HG03103 (cell line): ENCODE data around the gene ARHGAP1.

Source experiments
- ATAC-seq: cut with Tn5 transposase; IDR thresholded peaks from one replicate; pipeline ENCODE4 v1.9.1; 2021; ENCODE audit warnings: low read depth; ENCODE audit not compliant: unreplicated experiment

ARHGAP1 gene

DNA sequence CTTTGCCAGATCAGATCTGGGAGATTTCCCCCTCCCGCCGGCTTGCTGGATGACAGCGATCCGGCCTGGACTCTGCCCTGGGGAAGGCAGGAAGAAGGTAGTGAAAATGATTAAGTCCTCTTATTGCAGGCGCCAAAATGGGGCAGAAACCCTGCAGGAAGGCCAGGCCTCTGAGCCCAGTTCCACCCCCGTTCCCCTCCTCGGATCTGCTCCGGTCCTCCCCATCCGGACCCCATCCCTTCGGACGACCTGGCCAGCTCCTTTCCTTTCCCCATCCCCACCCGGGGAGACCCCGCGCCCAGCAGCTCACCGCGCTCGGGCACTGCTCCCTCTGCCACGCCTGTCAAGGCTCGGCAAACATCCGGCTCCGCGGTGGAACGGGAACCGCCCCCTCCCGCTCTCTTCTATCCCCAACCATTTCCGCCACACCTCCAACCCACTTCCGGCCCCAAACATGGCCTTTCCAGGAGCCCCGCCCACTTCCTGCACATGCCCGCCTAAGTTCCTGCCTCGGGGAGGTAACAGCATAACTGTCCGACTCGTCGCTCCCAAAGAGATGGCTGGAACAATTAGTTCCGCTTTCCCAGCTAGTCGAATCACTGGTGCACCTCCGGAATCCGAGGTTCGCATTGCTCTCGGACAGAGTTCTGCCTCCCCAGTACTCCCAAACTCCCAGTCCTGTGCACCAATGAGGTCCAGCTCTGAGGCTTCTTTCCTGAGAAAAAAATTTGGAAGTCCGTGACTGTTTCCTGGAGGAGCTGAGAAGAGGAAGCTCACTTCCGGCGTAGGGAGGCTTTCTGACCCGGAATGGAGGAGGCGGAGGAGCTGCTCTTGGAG is at the start of gene ARHGAP1, which contains the start of gene ZNF408:
TSS of gene ARHGAP1 (minus strand) at position 379 of the 837 bp plus-strand sequence. CDS start 4,512 bp downstream, outside the sequence.
TSS of gene ZNF408 (plus strand) at position 791 of the 837 bp plus-strand sequence. CDS start at position 808, 17 bp downstream.
- ATAC-seq, result peak; percentile 73

DNA sequence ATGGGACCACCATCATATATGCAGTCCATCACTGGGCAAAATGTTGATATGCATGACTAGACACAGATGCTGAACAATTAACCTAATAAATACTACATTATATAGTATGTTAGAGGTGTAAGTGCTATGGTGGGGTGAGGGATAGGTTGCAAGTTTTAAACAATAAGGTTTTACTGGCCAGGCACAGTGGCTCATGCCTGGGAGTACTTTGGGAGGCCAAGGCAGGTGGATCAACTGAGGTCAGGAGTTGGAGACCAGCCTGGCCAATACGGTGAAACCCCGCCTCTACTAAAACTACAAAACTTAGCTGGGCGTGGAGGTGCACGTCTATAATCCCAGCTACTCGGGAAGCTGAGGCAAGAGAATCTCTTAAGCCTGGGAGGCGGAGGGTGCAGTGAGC is 46.7 kb upstream of the ARHGAP1 start:
- ATAC-seq, result no peak

DNA sequence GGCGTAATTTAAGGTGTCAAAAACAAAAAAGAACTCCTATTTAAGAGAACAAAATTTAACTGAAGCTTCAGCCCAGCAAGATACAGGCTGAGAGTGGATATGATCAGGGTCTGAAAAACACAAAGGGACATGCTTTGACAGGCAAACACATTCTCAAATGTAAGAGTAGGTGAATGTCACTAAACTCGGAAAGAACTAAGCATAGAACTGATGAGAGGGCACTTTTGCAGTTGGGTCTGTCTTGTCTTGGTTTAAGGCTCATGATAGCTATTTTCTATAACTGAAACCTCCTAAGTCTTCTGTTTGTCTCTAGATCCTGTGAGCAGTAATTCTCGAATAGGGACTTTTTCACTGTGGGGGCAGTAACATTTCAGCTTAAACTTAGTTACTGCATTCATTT is 45.6 kb upstream of the ARHGAP1 start:
- no peak for ATAC-seq

DNA sequence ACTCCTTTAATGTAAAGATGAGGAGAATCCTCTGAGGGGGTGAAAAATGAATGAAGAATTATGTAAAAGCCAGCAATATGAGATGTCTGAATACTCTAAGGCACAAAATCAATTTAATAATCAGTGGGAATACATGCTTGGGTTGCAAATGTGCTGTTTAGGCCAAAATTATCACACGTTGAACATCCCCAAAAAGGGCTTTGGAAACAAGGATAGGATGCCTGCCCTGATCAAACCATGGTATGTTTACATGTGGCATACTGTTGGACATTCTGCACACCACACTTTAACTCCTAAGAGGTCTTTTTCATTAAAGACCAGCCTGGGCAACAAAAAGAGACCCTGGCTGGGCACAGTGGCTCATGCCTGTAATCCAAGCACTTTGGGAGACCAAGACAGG is 44.9 kb upstream of the ARHGAP1 start:
- no peak for ATAC-seq

DNA sequence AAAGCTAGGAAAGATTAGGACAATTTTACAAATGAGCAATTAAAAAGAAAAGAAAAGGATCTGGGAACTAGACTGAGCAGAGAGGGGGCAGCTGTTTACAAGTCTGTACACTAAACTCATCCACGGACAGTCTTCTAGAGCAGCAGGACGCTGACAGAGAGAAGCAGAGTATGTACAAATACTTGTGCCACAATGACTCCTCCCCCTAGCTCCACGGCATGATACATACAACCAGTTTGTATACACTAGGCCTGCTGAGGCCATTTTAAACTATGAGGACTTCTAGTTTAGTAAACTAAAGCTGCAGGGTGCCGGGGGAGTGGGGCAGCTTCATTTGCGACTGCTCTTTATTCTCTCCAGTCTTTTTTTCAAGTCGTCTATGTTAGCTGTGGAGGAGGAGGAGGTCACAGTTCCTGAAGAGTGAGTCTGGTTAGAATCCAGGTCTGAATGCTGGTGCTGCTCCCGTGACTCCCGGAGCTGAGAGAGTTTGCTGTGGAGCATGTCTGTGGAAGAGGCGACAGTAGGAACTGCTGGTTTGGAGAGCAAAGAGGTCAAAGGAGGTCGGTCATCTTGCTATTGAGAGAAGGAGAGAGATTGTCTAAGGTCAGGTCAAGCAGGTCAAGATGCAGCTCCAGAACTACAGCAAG is 43.4 kb upstream of the ARHGAP1 start:
- no peak for ATAC-seq

DNA sequence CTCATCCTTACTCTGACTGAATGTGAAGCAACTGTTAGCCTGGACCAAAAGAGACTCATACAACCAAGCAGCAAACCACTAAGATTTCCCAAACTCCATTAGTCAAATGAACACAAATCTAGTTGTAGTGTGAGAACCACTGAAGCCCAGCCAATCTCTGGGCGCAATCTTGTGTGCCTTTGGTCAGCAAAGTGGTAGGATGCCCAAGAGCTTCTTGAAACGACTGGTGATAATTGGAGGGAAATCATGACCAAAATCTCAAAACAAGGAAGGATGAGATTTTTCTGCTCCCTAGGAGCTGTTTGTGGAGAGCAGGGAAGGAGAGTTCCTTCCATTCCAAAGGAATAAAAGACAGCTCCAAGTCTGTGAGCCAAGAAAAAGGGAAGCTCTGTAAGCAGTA is 42.6 kb upstream of the ARHGAP1 start:
- no peak for ATAC-seq

DNA sequence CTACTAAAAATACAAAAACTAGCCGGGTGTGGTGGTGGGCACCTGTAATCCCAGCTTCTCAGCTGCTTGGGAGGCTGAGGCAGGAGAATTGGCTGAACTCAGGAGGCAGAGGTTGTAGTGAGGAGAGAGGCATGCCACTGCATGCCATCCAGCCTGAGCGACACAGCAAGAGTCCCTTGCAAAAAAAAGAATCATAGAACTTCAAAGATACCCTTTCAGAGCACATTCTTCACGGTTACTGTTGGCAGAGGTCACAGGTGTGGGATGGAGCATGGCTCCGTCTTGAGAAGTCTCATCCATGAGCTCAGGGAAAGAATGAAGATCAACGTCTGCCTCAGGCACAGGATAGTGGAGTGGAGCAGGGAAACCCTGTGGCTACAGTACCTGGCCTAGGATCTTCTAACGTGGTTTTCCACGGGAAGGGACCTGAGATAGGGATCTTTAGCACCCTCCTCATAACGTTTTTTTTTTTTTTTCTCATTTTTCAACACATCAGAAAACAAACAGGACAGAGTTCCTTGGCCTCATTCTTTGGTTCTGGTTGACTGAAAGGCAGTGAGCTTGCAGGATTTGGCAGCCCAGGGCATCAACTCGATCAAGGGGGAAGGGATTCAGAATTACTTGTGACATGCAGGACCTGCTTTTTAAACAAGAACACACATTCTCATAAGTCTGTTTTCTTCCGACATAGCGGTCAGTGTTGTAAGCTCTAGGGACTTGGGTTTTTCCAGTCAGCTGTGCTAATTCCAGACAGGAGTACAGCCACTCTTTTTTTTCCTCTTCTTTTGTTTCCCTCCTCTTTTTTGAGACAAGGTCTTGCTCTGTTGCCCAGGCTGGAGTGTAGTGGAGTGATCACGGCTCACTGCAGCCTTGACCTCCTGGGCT is 41.4 kb upstream of the ARHGAP1 start:
- ATAC-seq, result no peak

DNA sequence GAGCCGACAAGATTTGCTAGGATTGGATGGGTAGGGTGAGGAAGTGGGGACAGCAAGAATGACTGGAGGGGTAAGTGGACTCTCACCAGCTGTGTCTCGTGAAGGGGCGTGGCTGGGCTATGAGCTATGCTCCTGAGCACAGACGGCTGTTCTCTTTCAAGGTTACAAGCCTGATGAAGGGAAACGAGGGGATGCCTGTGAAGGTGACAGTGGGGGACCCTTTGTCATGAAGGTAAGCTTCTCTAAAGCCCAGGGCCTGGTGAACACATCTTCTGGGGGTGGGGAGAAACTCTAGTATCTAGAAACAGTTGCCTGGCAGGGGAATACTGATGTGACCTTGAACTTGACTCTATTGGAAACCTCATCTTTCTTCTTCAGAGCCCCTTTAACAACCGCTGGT is 38.5 kb upstream of the ARHGAP1 start:
- no peak for ATAC-seq

DNA sequence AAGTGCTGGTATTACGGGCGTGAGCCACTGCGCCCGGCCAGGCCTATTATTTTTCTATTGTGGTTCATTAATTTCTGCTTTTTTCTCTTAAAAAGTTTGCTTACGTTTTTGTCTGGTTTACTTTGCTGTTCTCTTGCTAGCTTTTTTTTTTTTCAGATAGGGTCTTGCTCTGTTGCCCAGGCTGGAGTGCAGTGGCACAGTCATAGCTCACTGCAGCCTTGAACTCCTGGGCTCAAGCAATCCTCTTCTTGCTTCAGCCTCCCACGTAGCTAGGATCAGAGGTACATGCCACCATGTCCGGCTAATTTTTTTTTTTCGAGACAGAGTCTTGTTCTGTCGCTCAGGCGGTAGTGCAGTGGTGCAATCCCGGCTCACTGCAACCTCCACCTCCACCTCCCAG is 37.3 kb upstream of the ARHGAP1 start:
- no peak for ATAC-seq

DNA sequence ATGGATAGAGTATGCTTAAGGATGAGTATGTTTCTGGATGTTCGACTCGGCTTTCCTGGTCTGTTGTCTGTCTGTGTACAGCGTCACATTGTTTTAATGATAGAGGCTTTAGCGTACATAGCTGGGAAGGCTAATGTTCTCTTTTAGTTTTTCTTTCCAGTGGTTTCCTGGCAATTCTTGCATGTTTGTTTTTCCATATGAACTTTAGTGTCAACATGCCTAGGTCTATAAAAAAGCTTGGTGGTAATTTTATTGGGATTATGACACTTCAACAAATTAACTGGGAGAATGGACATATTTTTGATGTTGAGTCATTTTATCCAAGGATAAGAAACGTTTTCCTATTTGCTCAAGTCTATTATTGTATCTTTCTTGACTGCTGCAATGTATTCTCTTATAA is 36.2 kb upstream of the ARHGAP1 start:
- ATAC-seq, result no peak

DNA sequence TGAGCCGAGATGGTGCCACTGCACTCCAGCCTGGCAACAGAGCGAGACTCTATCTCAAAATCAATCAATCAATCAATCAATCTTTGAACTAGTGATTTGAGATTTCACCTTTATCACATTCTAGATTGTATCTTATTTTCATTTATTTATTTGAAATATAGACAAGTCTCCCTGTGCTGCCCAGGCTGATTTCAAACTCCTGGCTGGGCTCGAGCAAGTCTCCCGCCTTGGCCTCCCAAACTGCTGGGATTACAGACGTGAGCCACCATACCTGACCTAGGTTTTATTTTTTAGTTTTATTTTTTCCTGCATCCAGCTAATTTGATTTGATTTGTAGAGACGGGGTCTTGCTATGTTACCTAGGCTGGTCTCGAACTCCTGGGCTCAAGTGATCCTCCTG is 35.7 kb upstream of the ARHGAP1 start:
- ATAC-seq, result no peak

DNA sequence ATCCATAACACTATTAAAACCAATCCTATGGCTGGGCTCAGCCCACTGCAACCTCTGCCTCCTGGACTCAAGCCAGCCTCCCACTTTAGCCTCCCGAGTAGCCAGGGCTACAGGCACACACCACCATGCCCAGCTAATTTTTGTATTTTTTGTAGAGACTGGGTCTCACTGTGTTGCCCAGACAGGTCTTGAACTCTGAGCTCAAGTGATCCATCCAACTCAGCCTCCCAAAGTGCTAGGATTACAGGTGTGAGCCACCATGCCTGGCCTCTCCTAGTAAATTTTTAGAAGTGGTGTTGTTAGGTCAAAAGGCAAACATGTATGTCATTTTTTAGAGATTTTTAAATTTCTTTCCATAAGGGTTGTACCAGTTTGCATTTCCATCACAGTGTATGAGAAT is 32.8 kb upstream of the ARHGAP1 start:
- ATAC-seq, result no peak

DNA sequence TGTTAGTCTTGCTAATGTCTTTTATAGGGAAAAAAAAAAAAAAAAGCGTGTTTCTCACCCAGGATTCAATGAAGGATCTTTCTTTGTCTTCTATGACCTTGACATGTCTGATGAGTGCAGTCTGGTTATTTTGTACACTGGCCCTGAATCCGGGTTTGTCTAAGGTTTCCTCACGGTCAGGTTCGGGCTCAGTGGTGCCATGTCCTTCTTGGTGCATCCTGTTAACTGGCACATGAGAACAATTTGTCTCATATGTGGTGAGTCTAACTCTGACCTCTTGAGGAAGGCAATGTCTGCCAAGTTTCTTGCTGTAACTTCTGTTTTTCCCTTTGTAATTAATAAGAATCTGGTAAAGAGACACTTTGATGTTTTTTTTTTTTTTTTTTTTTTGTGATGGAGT is 31.1 kb upstream of the ARHGAP1 start:
- no peak for ATAC-seq

DNA sequence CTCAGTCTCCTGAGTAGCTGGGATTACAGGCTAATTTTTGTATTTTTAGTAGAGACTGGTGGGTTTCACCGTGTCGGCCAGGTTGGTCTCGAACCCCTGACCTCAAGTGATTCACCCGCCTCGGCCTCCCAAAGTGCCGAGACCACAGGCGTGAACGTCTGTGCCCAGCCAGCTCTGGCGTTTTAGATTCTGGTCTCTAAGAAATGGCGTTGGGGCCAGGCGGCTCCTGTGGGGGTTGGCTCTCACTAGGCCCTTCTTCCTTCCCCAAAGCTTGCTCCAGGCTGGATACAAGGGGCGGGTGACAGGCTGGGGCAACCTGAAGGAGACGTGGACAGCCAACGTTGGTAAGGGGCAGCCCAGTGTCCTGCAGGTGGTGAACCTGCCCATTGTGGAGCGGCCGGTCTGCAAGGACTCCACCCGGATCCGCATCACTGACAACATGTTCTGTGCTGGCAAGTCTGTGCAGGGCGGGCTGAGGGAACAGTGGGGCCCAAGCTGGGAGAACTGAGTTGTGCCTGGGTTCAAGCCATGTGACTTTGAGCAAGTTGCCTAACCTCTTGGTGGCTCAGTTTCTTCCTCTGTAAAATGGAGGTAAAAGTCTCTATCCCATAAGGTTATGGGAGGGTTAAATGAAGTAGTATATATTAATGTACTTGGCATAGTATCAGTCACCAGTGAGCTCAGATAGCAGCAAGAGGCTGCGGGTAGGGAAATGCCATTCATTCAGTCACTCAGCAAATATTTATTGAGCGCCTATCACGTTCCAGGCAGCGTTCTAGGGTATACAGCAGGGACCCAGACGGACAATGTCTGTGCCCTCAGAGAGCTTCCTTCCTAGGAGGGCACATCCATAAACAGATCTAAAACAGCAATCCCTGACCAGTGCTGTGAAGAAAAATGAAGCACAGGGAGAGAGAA is 28.9 kb upstream of the ARHGAP1 start:
- ATAC-seq, result no peak

DNA sequence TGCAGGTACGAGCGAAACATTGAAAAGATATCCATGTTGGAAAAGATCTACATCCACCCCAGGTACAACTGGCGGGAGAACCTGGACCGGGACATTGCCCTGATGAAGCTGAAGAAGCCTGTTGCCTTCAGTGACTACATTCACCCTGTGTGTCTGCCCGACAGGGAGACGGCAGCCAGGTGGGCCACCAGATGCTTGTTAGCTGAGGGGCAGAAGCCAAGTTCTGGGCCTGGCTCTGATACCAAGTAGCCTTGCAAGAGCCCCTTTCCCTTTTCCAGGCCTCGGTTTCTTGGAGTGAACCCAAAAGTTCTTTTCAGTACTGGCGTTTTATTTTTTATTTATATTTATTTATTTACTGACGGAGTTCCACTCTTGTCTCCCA is 28.2 kb upstream of the ARHGAP1 start:
- no peak for ATAC-seq

DNA sequence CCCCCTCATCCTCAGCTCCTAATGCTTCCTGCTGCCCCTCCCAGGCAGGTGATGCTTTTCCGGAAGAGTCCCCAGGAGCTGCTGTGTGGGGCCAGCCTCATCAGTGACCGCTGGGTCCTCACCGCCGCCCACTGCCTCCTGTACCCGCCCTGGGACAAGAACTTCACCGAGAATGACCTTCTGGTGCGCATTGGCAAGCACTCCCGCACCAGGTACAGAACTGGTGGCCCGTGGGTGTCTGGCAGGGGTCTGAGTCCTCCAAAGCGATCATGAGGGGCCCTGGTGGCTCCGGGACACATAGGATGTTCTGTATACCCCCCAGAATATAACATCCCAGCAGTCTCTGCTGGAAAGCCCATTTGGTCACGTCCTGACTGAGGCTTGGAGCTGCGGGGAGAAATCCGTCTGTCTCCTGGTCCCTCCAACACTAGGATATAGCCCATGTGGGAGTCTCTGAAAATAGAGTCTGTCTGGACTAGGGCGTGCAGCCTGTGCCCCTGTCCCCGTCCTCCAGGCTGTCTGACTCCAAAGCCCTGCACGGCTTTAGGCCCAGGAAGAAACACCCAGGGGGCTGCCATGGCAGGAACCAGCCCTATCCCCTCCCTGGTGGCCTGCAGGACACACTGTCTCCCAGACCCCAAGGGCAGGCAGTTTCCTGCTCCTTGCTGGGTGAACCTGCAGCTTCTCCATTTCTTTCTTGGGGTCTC is 27.7 kb upstream of the ARHGAP1 start:
- ATAC-seq, result no peak

DNA sequence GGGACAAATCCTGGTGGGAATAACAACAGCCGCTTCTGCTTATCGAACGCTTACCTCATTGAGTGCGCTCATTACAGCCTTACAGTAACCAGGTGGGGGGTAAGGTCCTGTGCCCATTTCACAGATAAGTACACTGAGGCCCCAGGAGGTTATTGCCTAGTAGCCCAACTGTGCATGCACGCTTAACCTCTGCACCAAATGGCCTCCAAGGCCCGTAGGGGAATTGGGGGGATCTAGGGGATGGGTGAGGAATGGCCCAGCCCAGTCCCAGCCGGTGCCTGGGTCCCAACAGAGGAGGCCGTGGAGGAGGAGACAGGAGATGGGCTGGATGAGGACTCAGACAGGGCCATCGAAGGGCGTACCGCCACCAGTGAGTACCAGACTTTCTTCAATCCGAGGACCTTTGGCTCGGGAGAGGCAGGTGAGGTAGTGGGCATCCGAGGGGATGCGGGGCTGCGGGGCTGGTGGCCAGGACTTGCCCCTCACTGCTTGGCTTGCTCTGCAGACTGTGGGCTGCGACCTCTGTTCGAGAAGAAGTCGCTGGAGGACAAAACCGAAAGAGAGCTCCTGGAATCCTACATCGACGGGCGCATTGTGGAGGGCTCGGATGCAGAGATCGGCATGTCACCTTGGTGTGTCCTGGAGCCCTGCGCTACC is 25.9 kb upstream of the ARHGAP1 start:
- ATAC-seq, result no peak

DNA sequence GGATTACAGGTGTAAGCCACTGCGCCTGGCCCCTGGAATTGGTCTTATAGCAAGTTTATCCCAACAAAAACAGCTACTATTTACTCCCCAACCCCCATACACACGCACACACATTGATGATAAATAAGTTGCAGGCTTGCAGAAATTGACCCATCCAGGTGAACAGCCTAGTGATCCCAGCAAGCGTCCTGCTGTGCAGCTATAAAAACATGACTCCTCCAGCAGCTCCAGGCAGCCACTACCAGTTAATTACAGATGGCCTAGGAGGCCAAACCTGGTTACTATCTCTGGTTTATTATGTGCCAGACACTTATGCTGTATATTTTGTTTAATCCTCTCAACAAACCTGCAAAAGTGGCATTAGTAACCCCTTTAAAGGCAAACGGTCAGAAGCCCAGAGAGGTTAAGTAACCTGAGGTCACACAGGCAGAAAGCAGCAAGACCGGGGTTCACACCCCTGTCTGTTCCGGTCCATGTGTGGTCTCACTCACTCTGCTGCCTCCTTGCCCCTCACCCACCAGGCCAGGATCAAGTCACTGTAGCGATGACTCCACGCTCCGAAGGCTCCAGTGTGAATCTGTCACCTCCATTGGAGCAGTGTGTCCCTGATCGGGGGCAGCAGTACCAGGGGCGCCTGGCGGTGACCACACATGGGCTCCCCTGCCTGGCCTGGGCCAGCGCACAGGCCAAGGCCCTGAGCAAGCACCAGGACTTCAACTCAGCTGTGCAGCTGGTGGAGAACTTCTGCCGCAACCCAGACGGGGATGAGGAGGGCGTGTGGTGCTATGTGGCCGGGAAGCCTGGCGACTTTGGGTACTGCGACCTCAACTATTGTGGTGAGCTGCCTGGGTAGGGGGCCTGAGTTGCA is 25.2 kb upstream of the ARHGAP1 start:
- no peak for ATAC-seq
